ENCODE results near the gene SYCP2L. TPM values are rescaled to one million over a fixed set of nuclear protein-coding genes. Genes with fewer than 3 reads are reported as not detected.

Gene SYCP2L
- total and polyA plus RNA-seq, 2 of the 8 experiments (the other 6 are each of a cell fraction or from before 2014, with no cell fraction given): 1.7 to 4.2 TPM

DNA sequence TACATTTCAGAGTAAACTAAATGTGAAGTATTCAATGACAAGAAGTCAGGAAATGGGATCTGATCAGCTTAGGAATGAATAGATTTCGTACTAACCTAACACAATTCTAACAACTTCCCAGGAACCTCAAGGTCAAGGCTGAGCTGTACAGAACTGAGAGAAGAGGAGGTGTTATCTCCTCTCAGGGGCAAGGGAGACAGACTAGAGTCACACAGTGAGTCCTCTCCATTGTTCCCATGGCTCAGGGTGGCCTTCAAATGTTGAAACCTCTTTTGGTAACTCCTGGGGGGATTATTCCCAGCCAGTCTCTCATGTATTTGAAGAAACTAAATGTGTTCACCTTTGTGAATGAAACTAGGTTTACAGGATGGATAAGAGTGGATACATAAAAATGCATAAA lies 129.6 kb downstream of the SYCP2L start (continued):
- TF ChIP-seq, protein P1, sequence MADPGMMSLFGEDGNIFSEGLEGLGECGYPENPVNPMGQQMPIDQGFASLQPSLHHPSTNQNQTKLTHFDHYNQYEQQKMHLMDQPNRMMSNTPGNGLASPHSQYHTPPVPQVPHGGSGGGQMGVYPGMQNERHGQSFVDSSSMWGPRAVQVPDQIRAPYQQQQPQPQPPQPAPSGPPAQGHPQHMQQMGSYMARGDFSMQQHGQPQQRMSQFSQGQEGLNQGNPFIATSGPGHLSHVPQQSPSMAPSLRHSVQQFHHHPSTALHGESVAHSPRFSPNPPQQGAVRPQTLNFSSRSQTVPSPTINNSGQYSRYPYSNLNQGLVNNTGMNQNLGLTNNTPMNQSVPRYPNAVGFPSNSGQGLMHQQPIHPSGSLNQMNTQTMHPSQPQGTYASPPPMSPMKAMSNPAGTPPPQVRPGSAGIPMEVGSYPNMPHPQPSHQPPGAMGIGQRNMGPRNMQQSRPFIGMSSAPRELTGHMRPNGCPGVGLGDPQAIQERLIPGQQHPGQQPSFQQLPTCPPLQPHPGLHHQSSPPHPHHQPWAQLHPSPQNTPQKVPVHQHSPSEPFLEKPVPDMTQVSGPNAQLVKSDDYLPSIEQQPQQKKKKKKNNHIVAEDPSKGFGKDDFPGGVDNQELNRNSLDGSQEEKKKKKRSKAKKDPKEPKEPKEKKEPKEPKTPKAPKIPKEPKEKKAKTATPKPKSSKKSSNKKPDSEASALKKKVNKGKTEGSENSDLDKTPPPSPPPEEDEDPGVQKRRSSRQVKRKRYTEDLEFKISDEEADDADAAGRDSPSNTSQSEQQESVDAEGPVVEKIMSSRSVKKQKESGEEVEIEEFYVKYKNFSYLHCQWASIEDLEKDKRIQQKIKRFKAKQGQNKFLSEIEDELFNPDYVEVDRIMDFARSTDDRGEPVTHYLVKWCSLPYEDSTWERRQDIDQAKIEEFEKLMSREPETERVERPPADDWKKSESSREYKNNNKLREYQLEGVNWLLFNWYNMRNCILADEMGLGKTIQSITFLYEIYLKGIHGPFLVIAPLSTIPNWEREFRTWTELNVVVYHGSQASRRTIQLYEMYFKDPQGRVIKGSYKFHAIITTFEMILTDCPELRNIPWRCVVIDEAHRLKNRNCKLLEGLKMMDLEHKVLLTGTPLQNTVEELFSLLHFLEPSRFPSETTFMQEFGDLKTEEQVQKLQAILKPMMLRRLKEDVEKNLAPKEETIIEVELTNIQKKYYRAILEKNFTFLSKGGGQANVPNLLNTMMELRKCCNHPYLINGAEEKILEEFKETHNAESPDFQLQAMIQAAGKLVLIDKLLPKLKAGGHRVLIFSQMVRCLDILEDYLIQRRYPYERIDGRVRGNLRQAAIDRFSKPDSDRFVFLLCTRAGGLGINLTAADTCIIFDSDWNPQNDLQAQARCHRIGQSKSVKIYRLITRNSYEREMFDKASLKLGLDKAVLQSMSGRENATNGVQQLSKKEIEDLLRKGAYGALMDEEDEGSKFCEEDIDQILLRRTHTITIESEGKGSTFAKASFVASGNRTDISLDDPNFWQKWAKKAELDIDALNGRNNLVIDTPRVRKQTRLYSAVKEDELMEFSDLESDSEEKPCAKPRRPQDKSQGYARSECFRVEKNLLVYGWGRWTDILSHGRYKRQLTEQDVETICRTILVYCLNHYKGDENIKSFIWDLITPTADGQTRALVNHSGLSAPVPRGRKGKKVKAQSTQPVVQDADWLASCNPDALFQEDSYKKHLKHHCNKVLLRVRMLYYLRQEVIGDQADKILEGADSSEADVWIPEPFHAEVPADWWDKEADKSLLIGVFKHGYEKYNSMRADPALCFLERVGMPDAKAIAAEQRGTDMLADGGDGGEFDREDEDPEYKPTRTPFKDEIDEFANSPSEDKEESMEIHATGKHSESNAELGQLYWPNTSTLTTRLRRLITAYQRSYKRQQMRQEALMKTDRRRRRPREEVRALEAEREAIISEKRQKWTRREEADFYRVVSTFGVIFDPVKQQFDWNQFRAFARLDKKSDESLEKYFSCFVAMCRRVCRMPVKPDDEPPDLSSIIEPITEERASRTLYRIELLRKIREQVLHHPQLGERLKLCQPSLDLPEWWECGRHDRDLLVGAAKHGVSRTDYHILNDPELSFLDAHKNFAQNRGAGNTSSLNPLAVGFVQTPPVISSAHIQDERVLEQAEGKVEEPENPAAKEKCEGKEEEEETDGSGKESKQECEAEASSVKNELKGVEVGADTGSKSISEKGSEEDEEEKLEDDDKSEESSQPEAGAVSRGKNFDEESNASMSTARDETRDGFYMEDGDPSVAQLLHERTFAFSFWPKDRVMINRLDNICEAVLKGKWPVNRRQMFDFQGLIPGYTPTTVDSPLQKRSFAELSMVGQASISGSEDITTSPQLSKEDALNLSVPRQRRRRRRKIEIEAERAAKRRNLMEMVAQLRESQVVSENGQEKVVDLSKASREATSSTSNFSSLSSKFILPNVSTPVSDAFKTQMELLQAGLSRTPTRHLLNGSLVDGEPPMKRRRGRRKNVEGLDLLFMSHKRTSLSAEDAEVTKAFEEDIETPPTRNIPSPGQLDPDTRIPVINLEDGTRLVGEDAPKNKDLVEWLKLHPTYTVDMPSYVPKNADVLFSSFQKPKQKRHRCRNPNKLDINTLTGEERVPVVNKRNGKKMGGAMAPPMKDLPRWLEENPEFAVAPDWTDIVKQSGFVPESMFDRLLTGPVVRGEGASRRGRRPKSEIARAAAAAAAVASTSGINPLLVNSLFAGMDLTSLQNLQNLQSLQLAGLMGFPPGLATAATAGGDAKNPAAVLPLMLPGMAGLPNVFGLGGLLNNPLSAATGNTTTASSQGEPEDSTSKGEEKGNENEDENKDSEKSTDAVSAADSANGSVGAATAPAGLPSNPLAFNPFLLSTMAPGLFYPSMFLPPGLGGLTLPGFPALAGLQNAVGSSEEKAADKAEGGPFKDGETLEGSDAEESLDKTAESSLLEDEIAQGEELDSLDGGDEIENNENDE (IDR thresholded peaks at IDR 0.05; ENCODE audit: insufficient replicate concordance, low read length): no peak
- TF ChIP-seq POU5F1 (IDR thresholded peaks at IDR 0.05; ENCODE audit: low read depth, low read length) (no peak), SIX5 (IDR thresholded peaks at IDR 0.05; ENCODE audit: low read depth, low read length) (no peak), POLR2AphosphoS5 (IDR thresholded peaks at IDR 0.05; ENCODE audit: low read depth, low read length) (no peak), MAFK (IDR thresholded peaks at IDR 0.05; ENCODE audit: low read depth, low read length) (no peak), CREB1 (IDR thresholded peaks at IDR 0.05) (no peak), HDAC2 (IDR thresholded peaks at IDR 0.05; ENCODE audit: borderline replicate concordance in 1 of 2, low read depth in 2 of 2, low read length in 2 of 2) (no peak), BRCA1 (IDR thresholded peaks at IDR 0.05; ENCODE audit: low read depth, low read length) (no peak), CHD1 (IDR thresholded peaks at IDR 0.05; ENCODE audit: low read depth, low read length) (no peak), KDM5A (IDR thresholded peaks at IDR 0.05; ENCODE audit: low read length) (no peak), RFX5 (IDR thresholded peaks at IDR 0.05; ENCODE audit: borderline replicate concordance, low read depth, low read length) (no peak)
- TF ChIP-seq, protein P2, sequence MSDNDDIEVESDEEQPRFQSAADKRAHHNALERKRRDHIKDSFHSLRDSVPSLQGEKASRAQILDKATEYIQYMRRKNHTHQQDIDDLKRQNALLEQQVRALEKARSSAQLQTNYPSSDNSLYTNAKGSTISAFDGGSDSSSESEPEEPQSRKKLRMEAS (IDR thresholded peaks at IDR 0.05): no peak
